Activated naive CD8-positive, alpha-beta T cell treated with anti-CD3 and anti-CD28 coated beads, Interleukin-2, amount 10 ng/mL, durations not matched to agents 7 days and 5 days (primary cell): ENCODE measurements around the gene ZNF891. TPM values are rescaled to one million over a fixed set of nuclear protein-coding genes. Genes with fewer than 3 reads are reported as not detected.

Experiments used
- ATAC-seq: fragments of 150-1000 bp; cut with Tn5 transposase; one replicate; pipeline ENCODE4 v1.10.0; 2021; ENCODE audit warnings: low read depth, moderate library complexity
- POLR2A ChIA-PET: fragments of 350-600 bp; sonication (Branson Sonifier 250); formaldehyde crosslinking; loops from one replicate; lab custom pipeline; 2021; ENCODE audit warnings: antibody characterized with exemption; lab: Charles Lee
- DNase-seq: peaks from one replicate; pipeline ENCODE4 v3.0.0; 2021
- H3K27ac Mint-ChIP-seq: one replicate; pipeline ENCODE4 v1.8.0; 2022; ENCODE audit warnings: mild to moderate bottlenecking, mixed read lengths
- H3K27me3 Mint-ChIP-seq: one replicate; pipeline ENCODE4 v1.8.0; 2022; ENCODE audit warnings: mild to moderate bottlenecking, moderate library complexity, mixed read lengths
- H3K36me3 Mint-ChIP-seq: one replicate; pipeline ENCODE4 v1.8.0; 2021; ENCODE audit warnings: mild to moderate bottlenecking, mixed read lengths
- H3K4me1 Mint-ChIP-seq: one replicate; pipeline ENCODE4 v1.8.0; 2021; ENCODE audit warnings: mixed read lengths
- H3K4me3 Mint-ChIP-seq: one replicate; pipeline ENCODE4 v1.8.0; 2022; ENCODE audit warnings: mild to moderate bottlenecking, moderate library complexity, mixed read lengths
- H3K9me3 Mint-ChIP-seq: one replicate; pipeline ENCODE4 v1.8.0; 2021; ENCODE audit warnings: mixed read lengths
- total RNA-seq, 2 experiments: library from RNA; stranded (reverse); gene quantifications; one replicate each; pipeline ENCODE4 v1.2.3, GENCODE V29; 2021

Gene ZNF891
- total RNA-seq = 1 to 10 TPM; 3.9 to 4.0 TPM

DNA sequence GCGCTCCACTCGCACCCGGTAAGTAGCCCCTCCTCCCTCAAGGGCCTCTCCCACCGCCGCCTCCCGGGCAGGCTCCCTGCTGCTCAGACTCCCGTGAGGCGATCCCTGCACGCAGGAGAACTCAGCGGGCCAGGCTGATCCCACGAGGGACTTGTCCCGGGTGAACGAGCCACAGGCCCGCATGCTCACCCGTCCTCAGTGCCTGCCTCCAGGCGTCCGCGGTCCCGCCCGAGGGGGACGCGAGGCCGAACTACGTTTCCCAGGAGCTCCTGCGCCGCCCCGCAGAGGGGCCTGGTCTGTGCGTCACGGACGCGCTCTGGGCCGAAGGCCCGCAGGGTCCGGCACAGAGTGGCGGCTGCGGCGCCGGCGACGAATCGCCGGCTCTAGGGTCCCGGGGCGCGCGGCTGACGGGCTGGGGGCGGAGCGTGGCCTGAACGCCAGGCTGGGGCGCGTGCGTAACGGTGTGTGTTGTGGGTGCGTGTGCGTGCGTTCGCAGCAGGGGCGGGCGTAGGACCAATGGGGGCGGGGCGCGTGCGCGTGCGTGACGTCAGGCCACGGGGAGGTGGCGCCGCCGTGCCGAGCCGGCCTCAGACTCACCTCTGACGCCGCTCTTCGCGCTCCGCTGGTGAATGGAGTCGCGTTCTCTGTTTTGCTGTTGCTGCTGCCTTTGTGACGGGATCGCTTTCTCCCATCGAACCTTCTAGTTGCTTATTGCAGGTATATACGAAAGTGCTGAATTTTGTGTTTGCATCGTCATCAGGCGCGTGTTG, at the start of gene ZNF891, which contains the start of gene ZNF10:
TSS of gene ZNF891 (minus strand) at position 237 of the 770 bp plus-strand sequence. CDS start 8,356 bp downstream, outside the sequence.
TSS of gene ZNF10 (plus strand) at position 590 of the 770 bp plus-strand sequence. CDS start 13,866 bp downstream, outside the sequence.
- DNase-seq = peak; percentile 98
- Mint-ChIP-seq H3K4me1 (peaks cover 16% of the 10 kb centered on the region), H3K9me3 (peaks cover 31% of the 10 kb centered on the region)

DNA sequence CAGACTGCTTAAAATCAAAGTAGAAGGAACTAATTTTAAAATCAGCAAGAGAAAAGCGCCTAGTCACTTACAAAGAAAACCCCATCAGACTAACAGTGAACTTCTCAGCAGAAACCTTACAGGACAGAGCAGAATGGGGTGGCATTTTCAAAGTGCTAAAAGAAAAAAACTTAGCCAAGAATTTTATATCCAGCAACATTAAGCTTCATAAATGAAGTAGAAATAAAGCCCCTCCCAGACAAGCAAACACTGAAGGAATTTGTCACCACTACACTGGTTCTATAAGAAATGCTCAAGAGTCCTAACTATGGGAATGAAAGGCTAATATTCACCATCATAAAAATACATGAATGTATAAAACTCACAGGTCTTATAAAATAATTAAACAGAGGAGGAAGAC, 44.8 kb upstream of the ZNF891 start:
- no peak overlapping the region for H3K4me3 Mint-ChIP-seq
- POLR2A ChIA-PET = no interaction called here
- peaks cover 42% of the 10 kb centered on the region for H3K9me3 Mint-ChIP-seq
- no peak for ATAC-seq
- no peaks in the 10 kb centered on the region for H3K4me1 Mint-ChIP-seq
- H3K27me3 Mint-ChIP-seq = no peaks in the 10 kb centered on the region
- DNase-seq = no peak
- H3K36me3 Mint-ChIP-seq = peaks cover 5% of the 10 kb centered on the region
- H3K27ac Mint-ChIP-seq = no peak overlapping the region

More for the DNA sequence above, at the start of gene ZNF891, which contains the start of gene ZNF10:
- POLR2A ChIA-PET = interaction anchor here (0.9 to 2.2 kb wide), 8 partner anchors 49 to 221 kb away, joined by 3 to 12 read pairs (median 6); partner anchors contain the start of genes ZNF26, ZNF268 and ZNF84
- ATAC-seq = peak; percentile 91
- Mint-ChIP-seq H3K4me3 (peak within 1 kb of the TSS; percentile 95), H3K27me3 (no peaks in the 10 kb centered on the region), H3K27ac (peak within 1 kb of the TSS; percentile 99), H3K36me3 (peaks cover 52% of the 10 kb centered on the region)

DNA sequence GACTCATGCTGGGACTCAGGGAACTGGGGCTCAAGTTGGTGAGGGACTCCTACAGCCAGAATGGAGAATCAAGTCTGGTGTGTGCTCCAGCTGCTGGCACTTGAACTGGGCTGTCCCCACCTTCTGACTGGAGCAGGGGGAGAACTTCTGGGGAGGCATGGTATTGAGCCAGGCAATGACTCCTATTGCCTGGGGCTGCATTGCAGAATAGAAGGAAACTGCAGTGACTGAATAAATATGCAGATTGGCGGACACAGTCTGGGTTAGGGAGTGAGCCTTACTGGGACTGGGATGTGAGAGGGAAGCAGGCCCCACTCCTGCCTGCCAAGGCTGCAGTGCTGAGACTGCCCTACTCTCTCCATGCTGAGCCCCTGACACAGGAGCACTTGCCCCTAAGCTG, 42.4 kb upstream of the ZNF891 start:
- DNase-seq (no peak), ATAC-seq (no peak)
- H3K36me3 Mint-ChIP-seq = no peaks in the 10 kb centered on the region
- no peaks in the 10 kb centered on the region for H3K27me3 Mint-ChIP-seq
- no peaks in the 10 kb centered on the region for H3K4me1 Mint-ChIP-seq
- no peak overlapping the region for H3K4me3 Mint-ChIP-seq
- POLR2A ChIA-PET = no interaction called here
- H3K9me3 Mint-ChIP-seq = peaks cover 38% of the 10 kb centered on the region
- H3K27ac Mint-ChIP-seq = no peak overlapping the region

DNA sequence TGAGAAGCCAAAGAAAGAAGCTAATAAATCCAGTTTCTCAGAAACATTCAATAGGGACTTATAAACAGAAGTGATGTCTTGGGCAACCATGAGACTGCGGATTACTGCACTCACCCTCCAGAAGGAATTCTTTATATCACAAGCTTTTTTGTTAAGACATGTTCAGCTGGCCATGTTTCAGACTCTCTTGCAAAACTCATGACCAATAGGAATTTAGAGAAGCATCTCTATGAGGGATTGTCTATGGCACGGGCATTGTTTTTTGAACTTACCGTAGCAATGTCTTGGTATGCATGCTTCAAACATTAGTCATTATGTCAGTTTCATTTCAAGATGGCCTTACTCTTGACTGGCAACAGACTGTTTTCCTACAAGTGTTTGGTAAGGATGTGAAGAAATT, 35.7 kb upstream of the ZNF891 start:
- peaks cover 26% of the 10 kb centered on the region for H3K9me3 Mint-ChIP-seq
- no peak overlapping the region for H3K4me3 Mint-ChIP-seq
- DNase-seq = no peak
- H3K27me3 Mint-ChIP-seq = no peaks in the 10 kb centered on the region
- ATAC-seq = no peak
- H3K36me3 Mint-ChIP-seq = no peaks in the 10 kb centered on the region
- H3K27ac Mint-ChIP-seq = no peak overlapping the region
- POLR2A ChIA-PET = no interaction called here
- no peaks in the 10 kb centered on the region for H3K4me1 Mint-ChIP-seq

DNA sequence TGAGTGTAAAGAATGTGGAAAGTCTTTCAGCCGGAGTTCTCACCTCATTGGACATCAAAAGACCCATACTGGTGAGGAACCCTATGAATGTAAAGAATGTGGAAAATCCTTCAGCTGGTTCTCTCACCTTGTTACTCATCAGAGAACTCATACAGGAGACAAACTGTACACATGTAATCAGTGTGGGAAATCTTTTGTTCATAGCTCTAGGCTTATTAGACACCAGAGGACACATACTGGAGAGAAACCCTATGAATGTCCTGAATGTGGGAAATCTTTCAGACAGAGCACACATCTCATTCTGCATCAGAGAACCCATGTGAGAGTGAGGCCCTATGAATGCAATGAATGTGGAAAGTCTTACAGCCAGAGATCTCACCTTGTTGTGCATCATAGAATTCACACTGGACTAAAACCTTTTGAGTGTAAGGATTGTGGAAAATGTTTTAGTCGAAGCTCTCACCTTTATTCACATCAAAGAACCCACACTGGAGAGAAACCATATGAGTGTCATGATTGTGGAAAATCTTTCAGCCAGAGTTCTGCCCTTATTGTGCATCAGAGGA, 26.1 kb upstream of the ZNF891 start:
- POLR2A ChIA-PET = no interaction called here
- H3K27me3 Mint-ChIP-seq = no peaks in the 10 kb centered on the region

DNA sequence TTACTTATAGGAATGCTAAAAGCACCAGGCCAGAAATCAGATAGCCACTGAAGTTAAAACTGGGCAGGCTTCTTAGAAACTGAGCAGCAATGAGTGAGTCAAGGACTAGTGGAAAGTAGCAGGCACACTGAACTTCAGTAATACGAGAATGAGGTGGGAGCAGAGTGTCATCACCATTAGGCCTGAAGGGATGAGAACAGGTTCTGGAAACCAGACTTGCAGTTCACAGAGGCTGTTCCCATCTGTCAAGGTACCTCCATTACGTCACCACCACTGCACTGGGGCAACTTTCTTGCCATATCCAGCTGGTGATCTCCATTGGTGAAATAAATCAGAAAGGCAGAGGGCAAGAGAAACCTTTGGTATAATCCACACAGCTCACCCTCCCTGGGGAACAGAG, 15.9 kb upstream of the ZNF891 start:
- H3K4me1 Mint-ChIP-seq = no peaks in the 10 kb centered on the region
- DNase-seq = no peak
- H3K4me3 Mint-ChIP-seq = no peak overlapping the region
- ATAC-seq = no peak
- POLR2A ChIA-PET = no interaction called here
- H3K9me3 Mint-ChIP-seq = peaks cover 38% of the 10 kb centered on the region
- no peaks in the 10 kb centered on the region for H3K27me3 Mint-ChIP-seq
- no peak overlapping the region for H3K27ac Mint-ChIP-seq
- H3K36me3 Mint-ChIP-seq = peaks cover 68% of the 10 kb centered on the region

More for the DNA sequence above, 26.1 kb upstream of the ZNF891 start:
- H3K27ac Mint-ChIP-seq = no peak overlapping the region
- DNase-seq (no peak), ATAC-seq (no peak)
- H3K4me3 Mint-ChIP-seq = no peak overlapping the region
- H3K9me3 Mint-ChIP-seq = peaks cover 52% of the 10 kb centered on the region
- H3K4me1 Mint-ChIP-seq = no peaks in the 10 kb centered on the region
- H3K36me3 Mint-ChIP-seq = peaks cover 72% of the 10 kb centered on the region

DNA sequence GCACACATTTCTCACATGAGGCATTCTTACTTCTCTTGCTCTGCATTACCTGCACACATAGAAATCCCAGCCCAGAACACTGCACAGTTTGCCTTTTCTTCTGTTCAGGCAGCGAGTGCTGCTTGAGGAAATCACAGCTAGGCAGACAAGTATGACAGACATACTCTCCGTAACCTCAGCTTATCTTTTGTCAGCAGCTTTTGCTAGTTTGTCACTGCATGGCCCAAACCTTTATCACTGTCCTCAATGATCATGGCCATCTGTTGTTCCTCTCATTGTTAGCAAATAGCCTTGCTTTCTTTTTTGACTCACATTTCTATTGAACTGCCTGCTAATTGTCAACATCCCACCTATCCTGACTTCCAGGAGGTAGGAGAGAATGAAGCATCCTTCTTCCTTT, 5.7 kb upstream of the ZNF891 start:
- POLR2A ChIA-PET = no interaction called here
- H3K36me3 Mint-ChIP-seq = peaks cover 74% of the 10 kb centered on the region

DNA sequence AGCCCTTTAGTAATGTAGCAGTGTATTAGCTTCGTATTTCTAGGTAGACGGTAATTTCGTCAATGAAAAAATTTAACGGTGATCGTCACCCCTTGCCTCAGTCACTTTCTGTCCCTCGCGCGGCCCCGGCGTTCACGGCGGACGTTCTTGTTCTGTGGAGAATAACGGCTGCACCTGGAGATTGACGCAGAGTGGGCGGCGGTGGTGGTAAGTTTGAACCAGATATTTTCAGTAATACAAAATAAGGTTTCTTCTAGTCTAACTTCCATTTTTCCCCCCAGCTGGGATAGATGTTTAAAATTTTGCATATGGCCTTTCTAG, 694 bp upstream of the ZNF891 start:
- peaks cover 30% of the 10 kb centered on the region for H3K9me3 Mint-ChIP-seq
- H3K4me3 Mint-ChIP-seq = peak overlapping the region; percentile 95
- POLR2A ChIA-PET = interaction anchor here (1.2 to 2.2 kb wide), 5 partner anchors 49 to 222 kb away, joined by 3 to 12 read pairs (median 7); partner anchors contain the start of genes ZNF26 and ZNF268
- H3K27me3 Mint-ChIP-seq = no peaks in the 10 kb centered on the region
- peak; percentile 5 for ATAC-seq
- H3K36me3 Mint-ChIP-seq = peaks cover 52% of the 10 kb centered on the region
- DNase-seq = peak; percentile 63
- H3K4me1 Mint-ChIP-seq = peaks cover 16% of the 10 kb centered on the region
- H3K27ac Mint-ChIP-seq = peak overlapping the region; percentile 99

More for the DNA sequence above, 5.7 kb upstream of the ZNF891 start:
- no peaks in the 10 kb centered on the region for H3K27me3 Mint-ChIP-seq
- no peak overlapping the region for H3K27ac Mint-ChIP-seq
- no peak overlapping the region for H3K4me3 Mint-ChIP-seq
- H3K9me3 Mint-ChIP-seq = peaks cover 47% of the 10 kb centered on the region
- H3K4me1 Mint-ChIP-seq = peaks cover 8% of the 10 kb centered on the region
- no peak for DNase-seq
- no peak for ATAC-seq

DNA sequence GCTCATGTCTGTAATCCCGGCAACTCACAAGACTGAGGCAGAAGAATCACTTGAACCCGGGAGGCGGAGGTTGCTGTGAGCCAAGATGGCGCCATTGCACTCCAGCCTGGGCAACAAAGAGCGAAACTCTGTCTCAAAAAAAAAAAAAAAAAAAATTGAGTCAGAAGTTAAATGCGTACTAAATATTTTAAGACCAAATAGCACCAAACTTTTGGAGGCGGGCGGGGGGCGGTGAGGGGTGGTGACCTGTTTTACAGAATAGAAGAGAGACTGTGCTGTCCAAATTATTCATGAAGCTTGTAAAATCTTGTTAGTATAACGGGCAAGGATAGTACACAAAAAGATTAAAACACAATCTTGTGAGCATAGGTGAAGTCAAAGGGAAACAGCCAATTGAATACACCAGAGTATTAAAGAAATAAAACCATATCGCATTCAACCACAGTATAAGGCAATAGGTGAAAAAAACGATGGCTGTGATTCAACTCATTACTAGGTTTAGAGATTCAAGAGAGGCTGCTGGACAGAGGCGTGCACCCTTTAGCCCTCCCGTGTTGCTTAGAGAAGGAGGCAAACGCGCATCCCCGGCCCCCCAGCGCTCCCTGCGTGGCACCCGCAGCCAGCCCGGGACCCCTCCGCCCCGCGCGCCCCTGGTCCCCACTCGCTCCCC, 571 bp downstream of the ZNF891 start:
- H3K9me3 Mint-ChIP-seq = peaks cover 31% of the 10 kb centered on the region
- ATAC-seq (no peak), DNase-seq (no peak)
- H3K36me3 Mint-ChIP-seq = peaks cover 53% of the 10 kb centered on the region
- peak overlapping the region; percentile 99 for H3K27ac Mint-ChIP-seq
- H3K27me3 Mint-ChIP-seq = no peaks in the 10 kb centered on the region
- POLR2A ChIA-PET = interaction anchor here (0.9 to 2.2 kb wide), 8 partner anchors 48 to 220 kb away, joined by 3 to 12 read pairs (median 6); partner anchors contain the start of genes ZNF26, ZNF268 and ZNF84
- H3K4me1 Mint-ChIP-seq = peaks cover 16% of the 10 kb centered on the region
- H3K4me3 Mint-ChIP-seq = peak overlapping the region; percentile 95

DNA sequence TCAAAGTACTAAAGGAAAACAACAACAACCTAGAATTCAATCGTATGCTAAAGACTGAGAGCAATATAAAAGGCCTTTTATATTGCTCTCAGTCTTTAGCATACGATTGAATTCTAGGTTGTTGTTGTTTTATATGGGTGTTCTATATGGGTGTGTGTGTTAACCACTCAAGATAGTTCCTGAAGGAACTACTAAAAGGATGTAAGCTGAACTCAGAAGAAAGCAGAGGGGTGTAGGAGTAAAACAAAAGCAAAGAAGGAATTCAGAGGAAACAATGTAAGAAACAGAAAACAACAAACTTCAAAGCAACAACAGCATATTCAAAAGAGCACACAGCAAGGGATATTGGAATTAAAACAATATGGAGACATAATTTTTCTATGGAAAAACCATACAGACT, 5.4 kb downstream of the ZNF891 start:
- Mint-ChIP-seq H3K36me3 (peaks cover 64% of the 10 kb centered on the region), H3K27me3 (no peaks in the 10 kb centered on the region), H3K27ac (no peak overlapping the region), H3K4me1 (peaks cover 8% of the 10 kb centered on the region), H3K9me3 (peaks cover 37% of the 10 kb centered on the region), H3K4me3 (no peak overlapping the region)
- ATAC-seq = no peak
- POLR2A ChIA-PET = no interaction called here
- no peak for DNase-seq

DNA sequence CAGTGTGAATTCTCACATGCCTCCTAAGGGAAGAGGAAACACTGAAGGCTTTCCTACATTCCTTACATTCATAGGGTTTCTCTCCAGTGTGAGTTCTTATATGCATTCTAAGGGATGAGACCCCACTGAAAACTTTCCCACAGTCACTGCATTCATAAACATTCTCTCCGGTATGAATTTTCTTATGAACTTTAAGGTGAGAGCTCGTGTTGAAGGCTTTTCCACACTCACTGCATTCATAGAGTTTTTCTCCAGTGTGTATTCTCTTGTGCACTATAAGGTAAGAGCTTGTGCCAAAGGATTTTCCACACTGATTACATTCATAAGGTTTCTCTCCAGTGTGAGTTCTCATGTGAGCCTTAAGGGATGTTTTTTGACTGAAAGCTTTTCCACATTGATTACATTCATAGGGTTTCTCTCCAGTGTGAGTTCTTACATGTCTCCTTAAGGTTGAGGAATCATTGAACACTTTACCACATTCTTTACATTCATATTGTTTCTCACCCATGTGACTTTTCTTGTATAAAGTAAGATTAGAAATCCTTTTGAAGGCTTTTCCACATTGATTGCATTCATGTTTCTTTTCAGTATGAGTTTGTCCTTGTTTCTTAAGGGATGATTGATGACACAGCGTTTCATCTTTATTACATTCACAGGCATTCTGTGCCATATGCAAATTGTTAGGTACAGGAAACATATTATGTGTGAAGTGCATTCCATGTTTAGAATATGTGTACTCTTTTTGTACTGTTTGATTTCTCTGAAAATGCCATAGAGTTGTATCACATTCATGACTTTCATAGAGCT, 9.5 kb downstream of the ZNF891 start:
- Mint-ChIP-seq H3K27me3 (no peaks in the 10 kb centered on the region), H3K4me1 (no peaks in the 10 kb centered on the region), H3K27ac (no peak overlapping the region), H3K36me3 (peaks cover 64% of the 10 kb centered on the region), H3K9me3 (peaks cover 48% of the 10 kb centered on the region), H3K4me3 (no peak overlapping the region)
- DNase-seq (no peak), ATAC-seq (no peak)
- POLR2A ChIA-PET = no interaction called here

DNA sequence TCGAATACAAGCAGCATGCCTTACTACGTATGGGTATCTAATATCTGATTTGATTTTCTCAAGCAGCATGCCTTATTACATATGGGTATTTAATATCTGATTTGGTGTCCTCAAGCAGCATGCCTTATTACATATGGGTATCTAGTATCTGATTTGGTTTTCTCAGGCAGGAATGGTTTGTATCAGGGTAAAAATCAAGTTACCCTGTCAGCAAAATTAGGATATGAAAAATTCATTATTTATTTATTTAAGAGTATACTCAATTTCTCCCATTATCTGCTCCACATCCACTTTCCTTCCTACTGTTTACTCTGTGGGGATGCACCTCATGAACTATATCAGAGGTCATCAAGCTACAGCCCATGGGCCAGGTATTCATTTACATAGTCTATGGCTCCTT, 21.9 kb downstream of the ZNF891 start:
- Mint-ChIP-seq H3K36me3 (peaks cover 65% of the 10 kb centered on the region), H3K27me3 (no peaks in the 10 kb centered on the region), H3K4me1 (no peaks in the 10 kb centered on the region), H3K9me3 (peaks cover 42% of the 10 kb centered on the region), H3K27ac (no peak overlapping the region), H3K4me3 (no peak overlapping the region)
- POLR2A ChIA-PET = no interaction called here
- DNase-seq = no peak
- no peak for ATAC-seq

DNA sequence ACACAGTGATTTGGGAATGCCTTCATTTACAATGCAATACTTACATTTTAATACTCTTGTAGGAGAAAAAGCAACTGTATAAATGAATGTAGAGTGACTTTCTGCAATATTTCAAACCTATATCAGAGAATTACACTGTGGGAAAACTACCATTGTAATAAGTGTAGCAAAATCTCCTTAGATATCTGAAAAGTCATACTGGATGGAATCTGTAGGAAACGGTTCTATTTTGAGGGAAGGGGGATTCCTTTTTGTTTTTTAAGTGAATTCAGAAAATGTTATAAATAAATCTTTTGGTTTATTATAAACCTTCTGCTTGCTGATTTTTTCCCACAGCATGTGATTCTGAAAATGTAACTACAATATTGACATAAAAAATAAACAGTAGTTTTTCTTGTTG, 23.0 kb downstream of the ZNF891 start:
- Mint-ChIP-seq H3K9me3 (peaks cover 43% of the 10 kb centered on the region), H3K4me1 (no peaks in the 10 kb centered on the region), H3K4me3 (no peak overlapping the region), H3K27ac (no peak overlapping the region), H3K27me3 (no peaks in the 10 kb centered on the region), H3K36me3 (peaks cover 73% of the 10 kb centered on the region)
- DNase-seq (no peak), ATAC-seq (no peak)
- POLR2A ChIA-PET = no interaction called here
